NCI-H146 (cell line): ENCODE measurements around the gene ENDOD1.

Source experiments
- DNase-seq: peaks from one replicate; lab custom pipeline; 2025; lab: John Stamatoyannopoulos, UW

Gene ENDOD1

DNA sequence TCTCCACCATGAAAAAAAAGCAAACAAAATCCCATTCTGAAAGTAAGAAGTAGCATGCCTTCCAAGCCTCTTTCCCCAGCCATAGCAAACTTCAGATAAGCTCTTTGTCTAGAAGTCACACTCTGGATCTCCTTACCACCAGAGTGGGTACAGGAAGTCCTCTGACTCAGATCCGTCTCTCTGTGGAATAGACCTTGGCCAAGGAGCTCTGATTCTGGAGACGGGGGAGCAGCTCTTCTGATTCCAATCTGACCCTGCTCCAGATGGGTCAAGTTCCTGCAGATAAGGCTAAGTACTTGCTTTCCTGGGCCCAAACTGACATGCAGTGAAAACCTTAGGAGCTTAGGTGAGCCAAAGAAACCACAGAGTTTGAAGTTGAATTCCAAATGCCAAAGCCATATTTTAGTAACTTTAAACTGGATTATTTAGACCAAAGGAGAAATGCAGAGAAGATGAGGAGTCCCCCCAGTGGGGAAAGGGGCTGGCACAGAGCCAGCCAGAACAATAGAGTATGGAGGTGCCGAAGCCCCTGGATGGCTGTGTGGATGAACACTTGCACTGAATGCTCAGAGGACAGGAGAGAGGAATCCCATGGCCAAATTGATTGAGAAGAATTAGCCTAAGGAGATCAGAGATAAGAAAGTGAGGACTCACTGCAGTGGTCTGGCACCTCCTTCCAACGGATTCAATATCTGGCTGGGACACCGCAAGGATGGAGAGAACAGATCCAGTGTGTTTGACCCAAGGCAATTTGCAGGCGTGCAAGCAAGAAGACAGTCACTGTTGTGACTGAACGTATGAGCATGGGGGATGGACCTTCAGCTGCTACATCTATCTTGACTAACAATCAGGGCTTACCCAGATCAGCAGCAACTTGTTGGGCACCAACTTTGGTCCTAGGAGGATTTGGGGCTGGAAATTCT is 54.9 kb downstream of the ENDOD1 start:
- no peak for DNase-seq

- DNase-seq: no peak
Measured at GRCh38 chr11:95145430-95146060, 55.9 kb downstream of the ENDOD1 start.

GRCh38 chr11:95147364-95147905 is 57.8 kb downstream of the ENDOD1 start:
- DNase-seq: no peak

DNA sequence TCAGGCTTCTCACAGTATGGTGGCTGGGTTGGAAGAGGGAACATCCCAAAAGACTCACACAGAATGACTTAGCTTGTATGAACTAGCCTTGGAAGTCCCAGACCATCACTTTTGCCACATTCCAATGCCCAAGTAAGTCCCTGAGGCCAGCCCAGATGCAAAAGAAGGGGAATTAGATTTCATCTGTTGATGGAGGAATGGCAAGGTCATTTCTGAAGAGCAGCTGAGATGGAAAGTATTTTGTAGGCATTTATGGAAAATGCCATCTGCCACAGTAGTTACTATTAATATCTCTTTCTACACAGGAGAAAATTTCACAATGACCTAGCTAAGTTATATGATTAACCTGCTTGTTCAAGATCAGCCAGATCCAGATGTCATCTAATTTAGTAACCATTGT is 58.8 kb downstream of the ENDOD1 start:
- no peak for DNase-seq

DNA sequence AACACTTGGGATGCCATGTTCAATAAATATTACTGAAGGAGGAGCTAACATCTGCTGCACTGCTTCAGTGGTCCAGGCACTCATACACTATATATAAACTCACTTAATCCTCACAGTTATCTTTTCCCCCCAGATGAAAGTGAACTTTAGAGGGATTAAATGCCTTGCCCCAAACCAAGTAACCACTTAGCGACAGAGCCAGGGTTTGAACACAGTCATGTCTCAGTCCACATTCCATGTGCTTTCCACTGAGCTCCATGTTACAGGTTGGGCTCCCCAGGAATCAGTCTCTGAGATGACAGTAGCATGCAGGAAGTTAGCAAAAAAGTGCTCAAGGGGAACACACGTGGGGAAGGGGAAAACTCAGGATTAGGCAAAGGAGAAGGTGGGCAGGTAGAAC is 59.3 kb downstream of the ENDOD1 start:
- no peak for DNase-seq

DNA sequence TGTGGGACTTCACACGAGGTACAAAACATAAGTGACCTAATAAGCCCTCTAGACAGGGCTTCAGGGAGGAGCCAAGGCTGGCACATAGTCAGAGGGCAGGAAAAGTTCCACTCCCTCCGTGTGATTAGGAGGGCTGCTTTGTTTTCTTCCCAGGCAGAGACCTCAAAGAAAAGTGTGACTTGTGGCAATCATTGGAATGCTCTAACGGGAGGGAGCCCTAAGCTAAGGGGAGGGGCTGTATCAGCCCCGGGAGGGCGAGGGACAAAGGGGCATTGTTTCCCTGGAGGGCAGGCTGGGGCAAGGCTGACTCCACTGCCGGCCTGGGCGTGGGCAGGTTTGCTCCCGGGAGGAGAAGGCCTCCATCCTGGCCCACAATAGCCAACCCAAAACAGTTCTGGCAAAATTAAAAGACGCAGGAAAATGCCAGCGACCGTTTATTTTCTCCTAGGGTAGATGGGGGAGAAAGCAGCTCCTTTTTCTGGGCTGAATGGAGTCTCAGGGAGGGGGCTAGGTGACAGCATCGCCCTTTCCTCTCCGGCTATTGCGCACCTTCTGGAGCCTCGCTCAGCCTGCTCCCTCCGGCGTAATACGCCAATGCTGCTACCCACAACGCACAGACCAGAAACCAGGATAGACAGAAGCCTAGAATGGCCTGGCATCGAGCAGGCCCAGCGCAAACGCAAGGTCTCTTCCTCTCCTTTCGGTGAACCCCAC is 60.2 kb downstream of the ENDOD1 start:
- no peak for DNase-seq

GRCh38 chr11:95150956-95151684 is 61.5 kb downstream of the ENDOD1 start:
- no peak for DNase-seq

GRCh38 chr11:95152876-95153856 is 63.5 kb downstream of the ENDOD1 start:
- DNase-seq: no peak

DNA sequence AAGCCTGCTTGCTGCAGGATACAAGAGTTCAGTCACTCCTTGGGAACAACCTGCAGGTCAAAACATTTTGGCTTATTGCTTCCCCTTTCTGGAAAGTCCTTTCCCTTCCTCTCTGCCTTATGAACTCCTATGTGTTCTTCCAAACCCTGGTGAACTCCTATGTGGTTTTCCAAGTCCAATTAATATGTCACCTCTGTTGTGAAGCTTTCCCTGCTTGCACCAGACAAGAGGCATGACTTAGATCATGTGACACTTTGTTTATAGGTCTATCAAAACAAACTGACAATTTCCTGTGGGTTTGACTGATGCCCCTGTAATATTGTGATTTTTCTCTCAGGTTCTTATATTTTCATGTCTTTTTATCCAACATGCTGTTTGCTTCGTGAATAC is 64.2 kb downstream of the ENDOD1 start:
- DNase-seq: no peak

- no peak for DNase-seq
Measured at GRCh38 chr11:95154514-95154913, 64.9 kb downstream of the ENDOD1 start.

DNA sequence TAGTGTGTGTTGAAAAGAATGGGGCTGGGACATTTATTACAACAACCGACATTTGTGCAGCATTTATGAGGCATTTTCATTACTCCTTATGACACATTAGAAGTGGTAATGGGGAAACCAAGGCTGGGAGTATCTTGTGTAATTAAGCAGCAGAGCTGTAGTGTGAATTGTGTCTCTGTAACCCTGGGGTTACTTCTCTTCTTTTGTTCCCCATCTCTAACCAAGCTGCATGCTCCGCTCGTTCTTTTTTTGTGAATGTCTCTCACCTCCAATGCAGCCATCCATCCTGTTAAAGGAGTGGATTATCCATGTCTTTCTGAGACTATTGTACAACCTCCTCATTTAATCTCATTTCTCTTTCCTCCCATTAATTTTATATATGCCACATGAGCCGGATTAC is 65.7 kb downstream of the ENDOD1 start:
- no peak for DNase-seq

DNA sequence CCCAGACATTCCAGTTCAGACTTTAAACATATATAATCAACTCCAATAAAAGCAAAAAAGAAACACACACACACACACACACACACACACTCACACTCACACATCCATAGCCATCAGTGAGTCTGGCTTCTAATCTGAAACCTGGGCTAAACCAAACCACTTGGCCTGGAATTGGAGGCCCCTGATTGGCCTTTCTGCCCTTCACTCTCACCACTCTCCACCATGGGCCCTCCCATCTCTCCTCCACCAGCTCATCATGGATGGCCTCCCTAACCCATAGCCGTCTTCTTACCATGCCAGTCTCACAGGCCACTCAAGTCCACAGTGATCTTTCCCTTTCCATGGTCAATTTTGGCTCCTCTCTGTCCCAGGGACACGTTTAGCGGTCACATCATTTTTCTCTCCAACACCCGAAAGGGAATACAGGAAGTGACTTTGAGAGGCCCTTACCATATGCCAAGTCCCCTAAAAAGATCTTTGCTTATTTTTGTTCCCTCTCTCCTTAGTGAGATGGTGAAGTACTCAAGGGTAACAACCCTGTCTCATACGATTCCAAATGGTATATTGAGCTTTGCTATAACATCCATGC is 66.6 kb downstream of the ENDOD1 start:
- DNase-seq: no peak

DNA sequence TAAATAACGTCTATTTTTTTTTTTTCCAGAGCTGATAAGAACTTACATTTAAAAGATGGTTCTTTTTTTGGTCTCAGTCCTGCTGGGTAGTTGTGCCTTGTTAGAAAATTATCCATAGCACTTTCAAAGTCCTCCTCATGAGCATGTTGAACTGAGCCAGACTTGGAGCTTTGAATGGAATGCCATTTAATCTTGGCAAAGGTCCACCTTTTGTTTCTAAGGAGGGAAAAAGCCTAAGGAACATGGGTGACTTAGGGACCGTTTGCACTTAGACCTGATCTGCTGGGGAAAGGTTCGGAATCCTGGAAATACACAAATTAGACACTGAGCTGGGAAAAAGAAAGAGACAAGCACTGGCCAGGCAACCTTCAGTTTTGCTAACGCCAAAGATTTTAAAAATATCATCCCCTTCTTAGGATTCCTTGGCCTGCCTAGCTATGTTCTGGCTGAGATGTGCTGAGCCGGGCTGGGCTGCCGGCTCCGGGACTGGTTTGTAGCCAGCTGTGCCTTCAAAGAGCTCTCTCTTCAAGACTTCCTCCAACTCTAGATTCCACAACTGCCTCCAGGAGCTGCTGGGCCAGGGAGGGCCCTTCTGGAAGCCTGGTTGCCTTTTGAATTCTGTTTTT is 67.4 kb downstream of the ENDOD1 start:
- DNase-seq: no peak

GRCh38 chr11:95157824-95158223 is 68.2 kb downstream of the ENDOD1 start:
- no peak for DNase-seq

- no peak for DNase-seq
Measured at GRCh38 chr11:95161248-95161647, 71.6 kb downstream of the ENDOD1 start.

DNA sequence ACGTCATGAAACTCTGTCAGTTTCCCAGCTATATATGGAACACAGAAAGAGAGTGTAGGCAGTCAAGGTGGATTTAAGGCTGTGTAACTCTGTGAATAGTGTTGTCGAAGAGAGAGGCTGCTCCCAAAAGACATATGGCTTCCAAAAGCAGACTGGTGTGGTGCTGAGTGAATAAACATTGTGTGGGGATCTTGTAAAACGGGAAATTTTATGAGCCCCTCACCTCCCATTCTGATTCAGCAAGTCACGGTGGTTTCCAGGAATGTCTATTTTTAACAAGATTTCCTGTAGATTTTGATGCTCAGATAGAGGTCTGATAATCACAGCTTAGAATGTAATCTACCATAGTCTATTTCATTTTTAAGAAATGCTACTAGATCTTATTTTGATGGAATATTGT is 73.5 kb downstream of the ENDOD1 start:
- DNase-seq: no peak

GRCh38 chr11:95165638-95166037 is 76.0 kb downstream of the ENDOD1 start:
- no peak for DNase-seq

- DNase-seq: no peak
Measured at GRCh38 chr11:95166781-95167180, 77.1 kb downstream of the ENDOD1 start.

DNA sequence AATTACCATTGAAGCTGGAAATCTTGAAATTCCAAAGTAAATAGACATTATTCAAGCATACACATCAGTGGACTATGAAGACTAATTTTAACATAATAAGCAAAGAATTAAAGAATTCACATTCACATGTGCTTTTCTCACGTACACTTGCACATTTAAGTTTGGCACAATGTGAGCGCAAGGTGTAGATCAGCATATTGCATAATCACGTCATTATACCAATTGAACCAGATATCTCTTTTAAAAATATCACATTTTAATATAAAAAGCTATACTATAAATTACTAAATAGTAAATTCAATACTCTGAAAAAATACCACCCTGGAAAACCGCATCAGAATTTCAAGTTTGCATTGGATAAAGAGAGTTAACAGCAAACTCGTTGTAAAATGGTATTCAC is 80.6 kb downstream of the ENDOD1 start:
- DNase-seq: no peak
